Midbrain (tissue), 1 donor: ENCODE results near the gene TTC28.
"Not testable (repeated sequence)": the region's sequence is repeated elsewhere in the genome, so short reads cannot be mapped to it uniquely, and the experiment has no call there.

Experiments used
- DNase-seq: peaks from one replicate; lab custom pipeline; 2025; lab: John Stamatoyannopoulos, UW

The TTC28 gene

GRCh38 chr22:28560046-28560742 lies 119.4 kb downstream of the TTC28 start:
- no peak for DNase-seq

DNA sequence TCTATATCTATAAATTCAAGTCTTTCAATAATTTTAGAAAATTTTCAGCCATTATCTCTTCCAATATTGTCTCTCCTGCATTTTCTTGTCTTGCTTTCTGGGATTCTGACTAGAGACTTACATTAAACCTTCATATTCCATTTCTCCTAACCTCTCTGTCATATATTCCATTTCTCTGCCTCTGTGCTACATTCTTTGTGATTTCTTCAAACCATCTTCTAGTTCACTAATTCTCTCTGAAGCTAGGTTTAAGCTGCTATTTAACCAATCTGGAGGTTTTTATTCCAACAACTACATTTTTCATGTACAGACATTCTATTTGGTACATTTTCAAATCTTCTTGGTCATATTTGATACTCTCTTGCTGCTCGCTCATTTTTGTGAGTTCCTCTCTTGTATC lies 122.5 kb downstream of the TTC28 start:
- DNase-seq, result no peak

GRCh38 chr22:28553108-28553866 lies 126.4 kb downstream of the TTC28 start:
- DNase-seq, result not testable (repeated sequence)

GRCh38 chr22:28548406-28548805 lies 131.2 kb downstream of the TTC28 start:
- DNase-seq, result no peak

DNA sequence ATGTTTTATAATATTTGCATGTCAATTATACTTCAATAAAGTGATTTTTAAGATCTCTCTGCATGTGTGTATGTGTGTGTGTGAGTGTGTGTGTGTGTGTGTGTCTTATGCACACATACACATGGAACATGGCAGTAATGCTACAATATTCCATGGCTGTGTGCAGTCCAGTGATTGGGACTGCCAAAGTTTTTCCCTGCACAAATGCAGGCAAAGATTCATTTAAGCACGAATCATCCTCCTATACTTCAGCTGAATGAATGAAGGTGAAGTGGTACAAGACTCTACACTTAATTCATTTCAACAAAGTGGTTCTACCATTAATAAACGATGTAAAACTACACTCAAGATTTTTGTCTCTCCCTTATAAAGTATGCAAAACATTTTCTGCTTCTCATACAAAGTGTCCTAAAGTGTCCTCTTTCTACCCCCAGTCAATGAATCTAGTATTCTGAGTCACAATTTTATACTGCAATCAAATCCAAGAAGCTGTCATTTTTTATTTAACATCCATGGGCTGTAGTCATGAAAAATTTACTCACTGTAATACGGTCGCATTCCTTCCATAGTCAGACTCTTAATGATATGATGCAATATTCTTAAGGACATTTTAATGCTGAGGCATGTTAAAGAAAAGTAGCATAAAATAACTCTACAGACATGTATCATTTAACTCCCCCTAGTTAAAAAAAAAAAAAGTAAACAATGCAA lies 132.4 kb downstream of the TTC28 start:
- no peak for DNase-seq

DNA sequence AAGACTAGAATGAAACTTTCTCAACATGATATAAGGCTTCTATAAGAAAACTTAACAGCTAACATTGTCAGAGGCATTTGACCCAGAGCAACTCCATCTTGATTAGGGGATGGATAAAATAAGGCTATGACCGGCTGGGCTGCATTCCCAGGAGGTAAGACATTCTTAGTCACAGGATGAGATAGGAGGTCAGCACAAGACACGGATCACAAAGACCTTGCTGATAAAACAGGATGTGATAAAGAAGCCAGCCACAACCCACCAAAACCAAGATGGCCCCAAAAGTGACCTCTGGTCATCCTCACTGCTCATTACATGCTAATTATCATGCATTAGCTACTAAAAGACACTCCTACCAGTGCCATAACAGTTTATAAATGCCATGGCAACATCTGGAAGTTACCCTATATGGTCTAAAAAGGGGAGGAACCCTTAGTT lies 135.2 kb downstream of the TTC28 start:
- DNase-seq, result no peak

DNA sequence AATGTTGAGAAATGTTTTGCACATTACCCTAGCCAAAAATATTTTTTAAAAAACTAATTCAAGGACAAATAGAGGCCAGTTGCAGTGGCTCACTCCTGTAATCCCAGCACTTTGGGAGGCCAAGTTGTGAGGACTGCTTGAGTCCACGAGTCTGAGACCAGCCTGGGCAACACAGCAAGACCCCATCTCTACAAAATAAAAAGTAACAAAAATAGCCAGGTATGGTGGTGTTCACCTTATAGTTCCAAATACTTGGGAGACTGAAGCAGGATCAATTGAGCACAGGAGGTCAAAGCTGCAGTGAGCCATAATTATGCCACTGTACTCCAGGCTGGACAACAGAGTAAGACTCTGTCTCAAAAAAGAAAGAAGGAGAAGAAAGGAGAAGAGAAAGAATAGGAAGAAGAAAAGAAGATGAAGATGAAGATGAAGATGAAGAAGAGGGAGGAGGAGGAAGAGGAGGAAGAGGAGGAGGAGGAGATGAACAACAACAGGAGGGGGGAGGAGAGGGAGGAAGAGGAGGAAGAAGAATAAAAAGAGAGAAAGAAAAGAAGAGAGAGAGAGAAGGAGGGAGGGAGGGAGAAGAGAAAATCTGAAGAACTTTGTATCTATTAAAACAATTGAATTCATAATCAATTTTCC lies 136.5 kb downstream of the TTC28 start:
- DNase-seq, result no peak

DNA sequence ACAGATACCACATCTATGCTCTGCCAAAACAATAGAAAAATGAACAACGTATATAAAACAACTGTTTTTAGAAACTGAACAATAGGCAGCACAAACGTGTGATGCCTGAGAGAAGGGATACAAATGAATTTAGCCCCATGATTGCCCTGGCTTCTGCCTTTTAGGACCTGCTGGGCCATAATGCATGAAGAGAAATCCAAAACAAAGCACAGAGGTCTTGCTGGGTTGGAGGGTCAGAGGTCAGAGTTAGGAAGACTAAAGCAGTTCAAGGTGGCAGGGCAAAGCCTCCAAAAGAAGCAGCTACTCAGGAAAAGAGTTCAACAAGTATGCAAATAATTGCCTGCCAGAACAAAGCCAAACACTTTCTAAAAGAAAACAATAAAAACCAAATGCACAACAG lies 138.5 kb downstream of the TTC28 start:
- no peak for DNase-seq

DNA sequence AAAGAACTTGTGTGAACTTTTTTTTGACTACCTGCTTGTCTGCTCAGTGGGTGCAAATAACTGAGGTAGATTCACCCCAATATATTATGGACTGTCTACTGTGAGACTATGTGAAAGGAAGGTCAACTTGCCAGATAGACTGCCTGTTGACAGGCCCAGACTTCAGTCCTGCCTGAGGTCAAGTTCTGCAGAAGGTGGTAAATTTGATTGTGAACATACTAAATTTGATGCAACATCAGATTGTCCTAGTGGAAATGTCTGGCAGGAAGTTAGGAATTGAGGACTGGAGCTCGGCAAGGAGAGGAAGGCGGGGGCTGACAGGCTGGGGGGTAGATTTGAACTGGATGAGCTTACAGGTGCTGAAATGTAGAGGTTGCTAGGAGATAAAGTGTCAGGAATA lies 140.7 kb downstream of the TTC28 start:
- DNase-seq, result no peak

DNA sequence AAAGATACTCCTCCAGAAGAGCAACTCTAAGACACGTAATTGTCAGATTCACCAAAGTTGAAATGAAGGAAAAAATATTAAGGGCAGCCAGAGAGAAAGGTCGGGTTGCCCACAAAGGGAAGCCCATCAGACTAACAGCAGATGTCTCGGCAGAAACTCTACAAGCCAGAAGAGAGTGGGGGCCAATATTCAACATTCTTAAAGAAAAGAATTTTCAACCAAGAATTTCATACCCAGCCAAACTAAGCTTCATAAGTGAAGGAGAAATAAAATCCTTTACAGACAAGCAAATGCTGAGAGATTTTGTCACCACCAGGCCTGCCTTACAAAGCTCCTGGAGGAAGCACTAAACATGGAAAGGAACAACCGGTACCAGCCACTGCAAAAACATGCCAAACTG lies 149.1 kb downstream of the TTC28 start:
- not testable (repeated sequence) for DNase-seq

GRCh38 chr22:28529144-28529543 lies 150.5 kb downstream of the TTC28 start:
- DNase-seq, result not testable (repeated sequence)

GRCh38 chr22:28521451-28521850 lies 158.2 kb downstream of the TTC28 start:
- DNase-seq, result no peak

- peak; percentile 1 for DNase-seq
These were observed 165.3 kb downstream of the TTC28 start for GRCh38 chr22:28514321-28514821.

DNA sequence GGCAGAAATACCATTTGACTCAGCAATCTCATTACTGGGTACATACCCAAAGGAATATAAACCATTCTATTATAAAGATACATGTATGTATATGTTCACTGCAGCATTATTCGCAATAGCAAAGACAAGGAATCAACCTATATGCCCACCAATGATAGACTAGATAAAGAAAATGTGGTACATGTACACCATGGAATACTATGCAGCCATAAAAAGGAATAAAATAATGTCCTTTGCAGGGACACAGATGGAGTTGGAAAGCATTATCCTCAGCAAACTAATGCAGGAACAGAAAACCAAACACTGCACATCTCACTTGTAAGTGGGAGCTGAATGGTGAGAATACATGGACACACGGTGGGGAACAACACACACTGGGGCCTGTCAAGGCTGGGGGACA lies 167.3 kb downstream of the TTC28 start:
- DNase-seq, result not testable (repeated sequence)

GRCh38 chr22:28507896-28508295 lies 171.7 kb downstream of the TTC28 start:
- DNase-seq, result no peak

DNA sequence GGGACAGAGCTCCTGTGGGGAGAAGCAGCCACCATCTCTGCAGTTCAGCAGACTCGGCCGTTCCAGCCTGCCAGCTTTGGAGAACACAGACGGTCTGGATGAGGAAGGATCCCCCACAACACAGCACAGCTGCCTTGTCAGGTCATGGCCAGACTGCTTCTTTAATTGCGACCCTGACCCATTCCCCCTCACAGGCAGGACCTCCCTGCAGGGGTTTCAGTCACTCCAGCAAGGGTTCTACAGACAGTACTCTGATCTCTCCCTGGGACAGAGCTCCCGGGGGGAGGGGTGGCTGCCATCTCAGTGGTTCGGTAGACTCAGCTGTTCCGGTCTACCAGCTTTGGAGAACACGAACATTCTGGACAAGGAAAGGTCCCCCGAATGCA lies 173.5 kb downstream of the TTC28 start:
- DNase-seq, result no peak

DNA sequence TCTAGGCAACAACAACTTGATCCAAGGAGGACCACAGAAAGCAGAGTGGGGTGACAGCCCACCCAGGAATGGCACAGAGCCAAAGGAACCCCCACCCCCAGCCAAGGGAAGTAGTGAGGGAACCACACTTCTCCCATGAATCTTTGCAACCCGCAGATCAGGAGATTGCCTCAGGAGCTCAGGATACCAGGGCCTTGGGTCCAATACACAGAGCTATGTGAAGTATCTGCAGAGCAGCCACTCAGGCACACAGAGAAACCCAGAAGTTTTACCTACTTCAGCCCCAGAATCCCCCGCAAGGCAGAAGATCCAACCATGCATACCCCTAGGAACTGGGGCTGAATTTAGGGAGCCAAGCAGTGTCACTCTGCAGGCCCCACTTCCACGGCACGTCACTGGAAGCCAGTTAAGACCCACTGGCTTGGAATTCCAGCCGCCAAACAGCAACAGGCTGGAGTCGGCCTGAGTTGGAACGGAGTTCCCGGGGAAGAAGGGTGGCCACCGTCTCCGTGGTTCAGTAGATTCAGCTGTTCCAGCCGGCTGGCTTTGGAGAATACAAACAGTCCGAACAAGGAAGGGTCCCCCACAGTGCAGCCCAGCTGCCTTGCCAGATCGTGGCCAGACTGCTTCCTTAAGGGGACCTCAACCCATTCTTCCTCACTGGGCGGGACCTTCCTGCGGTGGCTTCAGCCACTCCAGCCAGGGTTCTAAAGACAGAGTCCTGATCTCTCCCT lies 174.1 kb downstream of the TTC28 start:
- DNase-seq, result no peak

DNA sequence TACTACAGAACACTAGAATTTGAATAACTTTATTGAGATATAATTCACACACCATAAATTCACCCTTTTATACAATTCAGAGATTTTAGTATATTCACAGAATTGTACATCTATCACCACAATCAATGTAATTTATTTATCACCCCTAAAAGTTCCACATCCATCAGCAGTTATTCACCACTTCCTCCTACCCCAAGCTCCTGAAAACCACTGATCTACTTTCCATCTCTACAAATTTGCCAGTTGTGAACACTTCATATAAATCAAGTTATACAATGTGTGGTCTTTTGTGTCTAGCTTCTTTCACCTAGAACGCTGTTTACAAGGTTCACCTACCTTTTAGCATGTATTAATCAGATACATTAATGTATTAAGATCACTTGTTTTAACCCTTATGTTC lies 179.6 kb downstream of the TTC28 start:
- DNase-seq, result no peak

DNA sequence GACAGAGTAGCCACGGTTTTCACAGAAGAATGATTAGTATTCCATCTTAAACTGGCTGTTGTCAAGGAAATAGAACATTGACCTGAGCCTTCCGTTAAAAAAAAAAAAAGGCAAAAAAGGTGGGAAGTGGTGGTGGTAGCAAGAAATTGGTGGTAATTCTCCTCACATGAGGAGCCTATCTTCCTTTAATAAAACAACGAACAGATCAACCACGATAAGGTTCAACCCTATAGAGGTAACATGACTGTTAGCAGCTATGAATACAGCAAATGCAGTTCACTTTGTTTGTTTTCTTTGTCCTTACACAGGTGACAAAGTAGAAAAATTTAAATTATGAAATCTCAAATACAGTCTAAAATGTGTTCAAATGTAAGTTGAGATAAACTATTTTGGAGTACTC lies 181.6 kb downstream of the TTC28 start:
- DNase-seq, result no peak

GRCh38 chr22:28497188-28497587 lies 182.5 kb downstream of the TTC28 start:
- no peak for DNase-seq

- DNase-seq, result not testable (repeated sequence)
These were observed 188.4 kb downstream of the TTC28 start for GRCh38 chr22:28491289-28491688.

GRCh38 chr22:28488825-28489224 lies 190.8 kb downstream of the TTC28 start:
- no peak for DNase-seq
